HG03064 (cell line): ENCODE data around the gene CDH1.
A peak's percentile ranks its signal among the peaks of the same experiment; 100 is the strongest.
"Not testable (repeated sequence)": the region's sequence is repeated elsewhere in the genome, so short reads cannot be mapped to it uniquely, and the experiment has no call there.

ENCODE experiments used
- ATAC-seq: cut with Tn5 transposase; IDR thresholded peaks from one replicate; pipeline ENCODE4 v1.9.1; 2021; ENCODE audit warnings: low read depth; ENCODE audit not compliant: unreplicated experiment

The CDH1 gene

DNA sequence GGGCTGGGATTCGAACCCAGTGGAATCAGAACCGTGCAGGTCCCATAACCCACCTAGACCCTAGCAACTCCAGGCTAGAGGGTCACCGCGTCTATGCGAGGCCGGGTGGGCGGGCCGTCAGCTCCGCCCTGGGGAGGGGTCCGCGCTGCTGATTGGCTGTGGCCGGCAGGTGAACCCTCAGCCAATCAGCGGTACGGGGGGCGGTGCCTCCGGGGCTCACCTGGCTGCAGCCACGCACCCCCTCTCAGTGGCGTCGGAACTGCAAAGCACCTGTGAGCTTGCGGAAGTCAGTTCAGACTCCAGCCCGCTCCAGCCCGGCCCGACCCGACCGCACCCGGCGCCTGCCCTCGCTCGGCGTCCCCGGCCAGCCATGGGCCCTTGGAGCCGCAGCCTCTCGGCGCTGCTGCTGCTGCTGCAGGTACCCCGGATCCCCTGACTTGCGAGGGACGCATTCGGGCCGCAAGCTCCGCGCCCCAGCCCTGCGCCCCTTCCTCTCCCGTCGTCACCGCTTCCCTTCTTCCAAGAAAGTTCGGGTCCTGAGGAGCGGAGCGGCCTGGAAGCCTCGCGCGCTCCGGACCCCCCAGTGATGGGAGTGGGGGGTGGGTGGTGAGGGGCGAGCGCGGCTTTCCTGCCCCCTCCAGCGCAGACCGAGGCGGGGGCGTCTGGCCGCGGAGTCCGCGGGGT, at the start of gene CDH1:
Gene CDH1, plus strand, starts transcription at position 247 of the 684 bp plus-strand sequence. Its CDS starts 124 bp downstream, at position 371.
- no peak for ATAC-seq

DNA sequence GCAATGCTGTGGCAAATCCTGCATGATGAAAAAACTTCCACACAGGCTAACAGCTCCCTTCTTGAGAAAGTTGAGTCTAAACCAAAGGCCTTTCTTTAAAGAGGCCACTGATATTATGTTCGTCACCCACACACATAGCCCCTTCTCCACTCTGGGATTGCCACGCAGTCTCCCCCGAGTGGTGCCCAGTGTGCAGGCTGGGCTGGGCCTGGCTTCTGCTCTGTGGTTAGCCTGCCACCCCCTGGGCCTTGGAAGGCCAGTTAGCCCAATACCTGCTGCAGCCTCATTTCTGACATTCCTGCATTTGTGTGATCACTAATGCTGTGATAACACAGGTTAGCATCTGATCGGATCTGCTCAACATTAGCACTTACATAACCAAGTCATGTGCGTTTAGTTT, 47.2 kb upstream of the CDH1 start:
- ATAC-seq, result no peak

DNA sequence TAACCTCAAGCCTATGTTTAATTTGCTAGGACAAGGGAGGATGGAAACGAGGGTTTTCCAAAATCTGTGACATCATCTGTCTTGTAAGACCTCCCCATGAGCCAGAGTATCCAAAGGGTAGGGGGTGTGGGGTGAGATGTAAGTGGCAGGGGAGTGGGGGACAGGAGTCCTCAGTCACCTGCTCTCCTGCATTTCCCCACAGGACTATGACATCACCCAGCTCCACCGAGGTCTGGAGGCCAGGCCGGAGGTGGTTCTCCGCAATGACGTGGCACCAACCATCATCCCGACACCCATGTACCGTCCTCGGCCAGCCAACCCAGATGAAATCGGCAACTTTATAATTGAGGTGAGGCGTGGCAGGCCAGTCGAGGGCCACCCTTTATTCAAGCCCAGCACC, 41.5 kb upstream of the CDH1 start:
- no peak for ATAC-seq

DNA sequence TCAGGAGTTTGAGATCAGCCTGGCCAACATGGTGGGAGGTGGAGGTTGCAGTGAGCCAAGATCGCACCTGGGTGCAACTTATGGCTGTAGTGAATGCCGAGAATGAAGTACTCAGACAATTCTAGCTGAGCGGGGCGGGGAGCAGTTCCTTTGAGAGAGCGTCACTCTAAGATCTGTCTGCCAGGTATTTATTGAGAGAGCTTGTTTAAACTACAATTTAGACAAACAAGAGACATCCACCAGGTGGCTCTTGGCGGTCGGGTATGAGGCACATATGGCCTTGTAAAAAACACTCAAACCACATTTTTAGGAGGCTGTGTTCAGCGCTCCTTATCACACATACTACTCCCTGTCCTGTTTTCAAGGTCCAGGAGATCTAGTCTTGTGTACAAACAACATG, 40.6 kb upstream of the CDH1 start:
- ATAC-seq, result no peak

DNA sequence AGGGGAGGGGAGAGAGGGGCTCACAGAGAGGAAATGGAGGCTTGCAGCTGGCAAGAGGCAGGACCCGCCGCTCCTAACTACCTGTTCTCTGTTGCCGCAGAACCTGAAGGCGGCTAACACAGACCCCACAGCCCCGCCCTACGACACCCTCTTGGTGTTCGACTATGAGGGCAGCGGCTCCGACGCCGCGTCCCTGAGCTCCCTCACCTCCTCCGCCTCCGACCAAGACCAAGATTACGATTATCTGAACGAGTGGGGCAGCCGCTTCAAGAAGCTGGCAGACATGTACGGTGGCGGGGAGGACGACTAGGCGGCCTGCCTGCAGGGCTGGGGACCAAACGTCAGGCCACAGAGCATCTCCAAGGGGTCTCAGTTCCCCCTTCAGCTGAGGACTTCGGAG, 39.0 kb upstream of the CDH1 start:
- ATAC-seq, result no peak

DNA sequence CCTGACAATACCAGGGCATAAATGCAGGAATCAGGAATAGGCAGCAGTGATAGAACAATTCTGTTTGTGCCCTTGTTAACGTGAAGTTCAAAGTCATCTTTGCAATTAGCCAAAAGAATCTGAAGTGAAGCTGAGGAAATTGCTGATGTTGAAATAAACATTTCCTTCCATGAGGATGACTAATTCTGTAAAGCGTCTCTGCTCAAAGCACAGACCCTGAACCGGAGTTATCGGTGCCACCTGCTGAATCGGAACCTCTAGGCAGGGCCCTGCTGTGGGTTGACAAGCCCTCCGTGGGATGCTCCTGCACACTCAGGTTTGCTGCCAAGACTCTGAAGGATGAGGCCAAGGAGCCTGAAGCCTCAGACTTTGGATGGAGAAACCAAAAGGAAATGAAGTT, 37.0 kb upstream of the CDH1 start:
- ATAC-seq, result no peak

DNA sequence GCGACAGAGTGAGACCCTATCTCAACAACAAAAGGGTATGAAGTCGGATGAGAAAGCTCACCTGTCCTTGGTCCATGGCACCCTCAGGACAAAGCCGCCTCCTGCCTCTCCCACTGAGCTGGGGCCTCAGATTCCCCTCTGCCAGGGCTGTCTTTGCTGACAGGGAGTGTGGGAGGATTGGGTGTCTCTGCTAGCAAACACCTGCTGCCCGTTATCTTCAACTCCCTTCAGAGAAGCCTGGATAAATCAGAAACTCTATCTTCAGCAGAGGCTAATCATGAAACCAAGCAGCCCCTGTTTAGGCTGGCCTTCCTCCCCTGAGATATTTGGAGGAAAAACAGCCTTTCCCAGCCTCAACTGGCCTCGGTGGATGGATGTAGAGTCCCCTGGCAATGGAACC, 36.3 kb upstream of the CDH1 start:
- no peak for ATAC-seq

DNA sequence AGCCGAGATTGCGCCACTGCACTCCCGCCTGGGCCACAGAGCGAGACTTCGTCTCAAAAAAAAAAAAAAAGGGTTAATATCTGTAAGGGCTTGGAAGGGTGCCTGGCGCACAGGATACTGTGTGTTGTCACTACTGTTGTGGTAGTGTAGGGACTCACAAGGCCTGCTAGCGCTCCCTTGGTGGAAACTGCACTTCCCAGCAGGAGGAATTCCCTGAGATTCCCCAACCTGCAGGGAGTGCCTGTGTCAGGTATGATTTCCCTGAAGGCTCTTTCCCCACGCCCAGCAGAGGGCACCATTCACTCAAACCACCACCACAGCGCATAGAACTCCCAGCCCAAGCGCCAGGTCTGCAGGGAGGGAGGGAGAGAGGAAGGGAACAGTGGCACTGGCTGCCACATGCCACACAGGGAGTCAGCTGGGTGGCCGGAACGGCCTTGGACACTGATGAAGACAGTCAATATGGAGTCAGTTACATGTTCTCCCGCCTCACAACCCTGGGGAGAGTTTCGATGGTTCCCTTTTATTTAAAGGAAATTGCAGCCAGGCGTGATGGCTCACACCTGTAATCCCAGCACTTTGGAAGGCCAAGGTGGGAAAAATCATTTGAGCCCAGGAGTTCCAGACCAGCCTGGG, 32.7 kb upstream of the CDH1 start:
- no peak for ATAC-seq

DNA sequence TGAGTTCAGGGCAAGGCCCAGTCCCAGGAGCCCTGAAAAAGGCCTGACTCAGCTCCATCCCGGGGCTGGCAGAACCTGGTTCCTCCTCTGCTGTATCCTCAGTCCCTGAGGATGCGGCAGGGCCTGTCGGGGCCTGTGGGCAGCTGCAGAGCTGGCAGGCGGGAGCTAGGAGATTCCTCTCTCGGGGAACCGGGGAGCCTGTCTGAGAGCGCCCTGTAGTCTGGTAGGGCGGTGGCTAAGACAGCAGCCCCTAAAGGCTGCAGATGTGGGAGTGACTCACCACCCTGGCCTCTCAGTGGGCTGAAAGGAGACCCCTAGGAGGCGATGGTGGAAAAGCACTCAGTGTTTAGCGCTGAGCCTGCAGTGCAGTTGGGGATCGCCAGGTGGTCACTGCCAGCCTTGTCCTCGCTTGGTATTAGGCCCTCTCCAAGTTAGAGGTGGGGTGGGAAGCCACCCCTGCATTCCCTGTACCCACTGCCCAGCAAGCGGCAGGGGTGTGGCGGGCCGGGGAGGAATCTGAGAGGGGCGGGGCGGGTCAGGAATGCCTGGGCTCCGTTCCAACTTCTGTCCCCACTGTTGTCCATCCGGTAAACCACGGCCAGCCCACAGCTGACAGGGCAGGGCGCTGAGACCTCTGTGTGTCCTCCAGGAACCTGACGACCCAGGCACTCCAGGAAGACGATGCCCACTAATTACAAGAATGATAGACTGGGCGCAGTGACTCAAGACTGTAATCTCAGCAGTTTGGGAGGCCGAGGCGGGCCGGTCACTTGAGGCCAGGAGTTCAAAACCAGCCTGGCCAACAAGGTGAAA, 29.5 kb upstream of the CDH1 start:
- no peak for ATAC-seq

DNA sequence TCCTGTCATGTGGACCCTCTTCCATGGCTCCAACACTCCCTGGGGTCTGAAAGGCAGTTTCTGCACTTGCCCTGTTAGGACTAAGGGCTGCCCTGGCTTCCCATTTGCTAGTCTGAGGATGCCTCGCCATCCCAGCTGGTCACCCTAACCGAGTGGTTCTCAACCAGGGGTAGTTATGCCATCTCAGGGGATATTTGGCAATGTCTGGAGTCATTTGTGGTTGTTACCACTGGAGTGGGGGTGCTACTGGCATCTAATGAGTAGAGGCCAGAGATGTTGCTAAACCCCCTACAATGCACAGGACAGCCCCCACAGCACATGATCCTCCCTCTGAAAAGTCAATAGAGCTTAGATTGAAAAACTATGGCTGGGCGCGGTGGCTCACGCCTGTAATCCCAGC, 26.9 kb upstream of the CDH1 start:
- no peak for ATAC-seq

DNA sequence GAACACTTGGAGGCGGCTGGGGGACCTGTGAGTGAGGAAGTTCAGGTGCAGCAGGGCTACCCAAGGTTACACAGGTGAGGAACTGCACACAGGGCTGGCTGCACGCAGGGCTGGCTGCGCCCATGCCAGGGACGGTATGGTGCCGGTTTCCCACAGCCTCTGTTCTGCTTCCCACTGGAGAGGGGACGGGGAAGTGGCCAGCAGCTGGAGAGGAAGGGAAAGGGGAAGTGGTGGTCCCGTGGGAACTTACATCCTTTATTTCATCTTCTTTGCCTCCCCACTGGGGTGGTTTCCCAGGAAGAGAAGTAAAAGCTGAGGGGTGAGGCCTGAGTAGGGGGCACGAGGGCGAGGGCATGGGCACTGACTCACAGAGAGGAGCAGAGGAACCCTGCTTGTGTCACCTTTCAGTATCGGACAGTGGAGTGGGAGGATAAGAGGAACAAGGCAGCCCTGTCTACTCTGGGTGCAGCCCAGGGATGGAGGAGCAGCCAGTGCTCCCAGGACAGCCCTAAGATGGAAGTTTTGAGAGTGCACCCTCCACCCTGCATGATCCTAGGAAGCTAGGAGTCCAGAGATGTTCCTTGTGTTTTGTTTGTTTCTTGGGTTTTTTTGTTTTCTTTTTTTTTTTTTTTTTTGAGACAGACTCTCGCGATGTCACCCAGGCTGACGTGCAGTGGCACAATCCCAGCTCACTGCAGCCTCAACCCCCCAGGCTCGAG, 25.5 kb upstream of the CDH1 start:
- ATAC-seq, result no peak

DNA sequence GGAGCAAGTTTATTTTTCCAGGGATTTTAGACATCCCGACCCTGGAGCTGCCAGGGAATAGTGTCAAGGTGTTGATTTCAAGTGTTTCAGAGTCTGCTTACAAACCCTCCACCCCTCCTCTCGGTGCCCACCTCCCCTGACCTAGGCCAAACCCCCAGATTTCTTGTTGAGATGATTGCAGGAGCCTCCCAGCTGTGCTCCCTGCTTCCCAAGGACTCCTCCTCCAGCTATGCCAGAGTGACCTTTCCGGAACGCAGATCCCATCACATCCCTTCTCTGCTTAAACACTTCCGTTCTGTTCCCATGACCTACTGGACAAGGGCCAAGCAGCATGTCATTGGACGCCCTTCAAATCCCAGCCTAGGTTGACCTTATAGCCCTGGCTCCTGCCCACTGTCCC, 23.7 kb upstream of the CDH1 start:
- no peak for ATAC-seq

DNA sequence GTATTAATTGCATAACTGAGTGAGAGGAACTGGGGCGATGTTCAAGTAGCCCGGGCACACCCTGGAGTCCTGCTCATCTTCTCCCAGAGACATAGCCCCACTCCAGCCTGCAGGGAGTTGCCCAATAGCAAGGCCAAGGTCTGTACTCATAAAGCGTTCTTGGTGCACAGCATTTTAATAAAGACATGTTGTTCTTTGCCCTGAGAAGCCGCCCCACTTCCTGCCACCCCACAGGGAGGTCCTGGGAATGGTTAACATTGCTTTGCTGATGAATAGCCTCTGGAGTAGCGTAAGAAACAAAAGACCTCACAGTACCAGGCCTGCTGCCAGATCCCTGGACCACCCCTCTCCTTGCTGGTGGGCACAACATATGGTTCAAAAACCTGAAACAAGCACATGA, 21.6 kb upstream of the CDH1 start:
- no peak for ATAC-seq

DNA sequence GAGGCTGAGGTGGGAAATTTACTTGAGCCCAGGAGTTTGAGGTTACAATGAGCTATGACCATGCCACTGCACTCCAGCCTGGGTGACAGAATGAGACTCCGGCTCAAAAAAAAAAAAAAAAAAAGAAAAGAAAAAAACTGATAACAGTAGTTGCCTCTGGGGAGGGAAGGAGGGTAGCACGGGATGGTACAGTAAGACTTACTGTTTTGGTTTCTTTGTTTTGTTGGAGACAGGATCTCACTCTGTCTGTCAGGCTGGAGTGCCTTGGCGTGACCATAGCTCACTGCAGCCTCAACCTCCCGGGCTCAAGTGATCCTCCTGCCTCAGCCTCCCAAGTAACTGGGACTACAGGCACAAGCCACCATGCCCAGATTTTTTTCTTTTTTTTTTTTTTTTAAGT, 20.6 kb upstream of the CDH1 start:
- not testable (repeated sequence) for ATAC-seq

DNA sequence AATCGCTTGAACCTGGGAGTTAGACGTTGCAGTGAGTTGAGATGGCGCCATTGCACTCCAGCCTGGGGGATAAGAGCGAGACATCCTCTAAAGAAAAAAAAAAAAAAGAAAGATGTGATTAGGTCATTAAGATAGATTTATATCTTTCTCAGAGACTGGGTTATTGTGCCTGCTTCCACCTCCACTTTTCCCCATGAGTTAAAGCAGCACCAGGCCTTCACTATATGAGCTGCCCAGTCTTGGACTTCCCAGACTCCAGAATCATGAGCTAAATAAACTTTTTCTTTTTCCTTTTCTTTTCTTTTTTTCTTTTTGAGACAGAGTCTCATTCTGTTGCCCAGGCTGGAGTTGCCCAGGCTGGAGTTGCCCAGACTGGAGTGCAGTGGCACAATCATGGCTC, 19.4 kb upstream of the CDH1 start:
- no peak for ATAC-seq

DNA sequence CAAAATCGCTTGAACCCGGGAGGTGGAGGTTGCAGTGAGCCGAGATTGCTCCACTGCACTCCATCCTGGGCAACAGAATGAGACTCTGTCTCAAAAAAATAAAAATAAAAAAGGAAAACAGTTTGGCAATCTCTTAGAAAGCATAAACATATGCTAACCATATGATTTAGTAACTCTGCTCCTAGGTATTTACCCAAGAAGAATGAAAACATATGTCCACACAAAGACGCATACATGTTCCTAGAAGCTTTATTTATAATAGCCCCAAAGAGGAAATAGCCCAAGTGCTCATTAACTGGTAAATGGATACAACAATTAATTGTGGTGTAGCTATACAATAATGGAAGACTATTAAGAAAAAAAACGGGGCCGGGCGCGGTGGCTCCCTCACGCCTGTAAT, 18.5 kb upstream of the CDH1 start:
- ATAC-seq, result no peak

DNA sequence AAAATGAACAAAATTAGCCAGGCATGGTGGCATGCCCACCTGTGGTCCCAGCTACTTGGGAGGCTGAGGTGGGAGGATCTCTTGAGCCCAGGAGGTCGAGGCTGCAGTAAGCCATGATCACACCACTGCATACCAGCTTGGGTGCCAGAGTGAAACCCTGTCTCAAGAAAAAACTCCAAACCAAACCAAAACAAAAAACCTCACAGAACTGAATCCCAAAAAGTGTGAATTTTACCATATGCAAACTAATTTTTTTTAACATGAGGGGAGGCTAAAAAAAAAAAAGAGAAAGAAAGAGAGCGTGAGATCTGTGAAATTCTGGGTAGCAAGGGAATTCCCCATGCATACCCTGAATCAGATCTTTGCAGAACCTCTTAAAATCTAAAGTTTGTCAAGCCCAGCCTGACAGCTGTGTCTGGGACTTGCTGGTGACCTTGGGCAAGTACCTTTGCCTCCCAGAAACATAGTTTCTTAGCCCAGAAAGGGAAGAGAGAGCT, 17.1 kb upstream of the CDH1 start:
- peak; percentile 61 for ATAC-seq

DNA sequence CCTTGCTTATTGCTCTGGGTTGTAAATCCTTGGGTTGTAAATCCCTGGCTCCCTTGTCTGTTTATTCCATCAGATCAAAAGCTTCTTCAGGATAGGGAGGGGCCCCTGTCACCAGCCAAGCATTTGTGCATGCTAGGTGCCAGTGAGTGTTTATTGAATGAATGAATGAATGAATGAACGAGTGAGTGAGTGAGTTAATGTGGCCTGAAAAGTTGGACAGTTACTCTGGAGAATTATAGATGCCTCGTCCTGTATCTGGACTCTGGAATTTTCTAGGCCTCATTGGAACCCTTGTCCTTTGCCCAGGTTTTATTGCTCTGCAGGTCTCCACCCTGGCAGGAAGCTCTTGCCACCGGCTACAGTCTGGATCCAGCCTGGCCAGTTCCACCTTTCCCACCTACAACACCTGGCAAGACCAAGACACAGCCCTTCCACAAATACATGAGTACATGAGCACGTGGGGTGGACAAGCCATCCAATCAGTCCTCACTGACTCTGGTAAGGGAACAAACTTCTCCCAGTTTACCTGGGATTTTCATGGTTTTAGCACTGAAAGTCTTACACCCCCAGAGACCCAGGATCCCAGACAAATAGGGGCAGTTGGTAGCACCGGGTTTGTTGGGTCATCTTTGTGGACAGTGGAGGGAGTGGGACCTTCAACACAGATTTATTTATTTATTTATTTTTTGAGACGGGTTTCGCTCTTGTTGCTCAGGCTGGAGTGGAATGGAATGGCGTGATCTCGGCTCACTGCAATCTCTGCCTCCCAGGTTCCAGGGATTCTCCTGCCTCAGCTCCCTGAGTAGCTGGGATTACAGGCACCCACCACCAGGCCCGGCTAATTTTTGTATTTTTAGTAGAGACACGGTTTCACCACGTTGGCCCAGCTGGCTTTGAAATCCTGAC, 14.7 kb upstream of the CDH1 start:
- no peak for ATAC-seq

DNA sequence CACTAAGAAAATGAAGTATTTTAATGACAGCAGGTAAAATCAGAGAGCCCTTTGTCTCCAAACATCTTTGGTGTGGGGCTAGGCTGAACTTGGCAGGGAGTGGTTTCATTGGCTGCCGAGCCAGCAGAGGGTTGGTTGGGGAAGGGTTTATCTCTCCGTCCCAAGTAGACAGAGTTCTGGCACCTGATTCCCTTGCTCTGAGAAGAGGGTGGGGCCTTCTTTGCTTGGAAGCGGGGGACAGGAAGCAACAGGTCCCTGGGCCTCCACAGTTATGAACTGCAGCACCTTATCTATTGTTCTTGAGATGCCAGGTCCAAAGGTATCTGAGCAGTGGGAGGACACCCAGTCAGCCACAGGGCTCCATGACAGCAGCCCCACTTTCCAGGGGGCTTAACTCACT, 12.3 kb upstream of the CDH1 start:
- no peak for ATAC-seq

DNA sequence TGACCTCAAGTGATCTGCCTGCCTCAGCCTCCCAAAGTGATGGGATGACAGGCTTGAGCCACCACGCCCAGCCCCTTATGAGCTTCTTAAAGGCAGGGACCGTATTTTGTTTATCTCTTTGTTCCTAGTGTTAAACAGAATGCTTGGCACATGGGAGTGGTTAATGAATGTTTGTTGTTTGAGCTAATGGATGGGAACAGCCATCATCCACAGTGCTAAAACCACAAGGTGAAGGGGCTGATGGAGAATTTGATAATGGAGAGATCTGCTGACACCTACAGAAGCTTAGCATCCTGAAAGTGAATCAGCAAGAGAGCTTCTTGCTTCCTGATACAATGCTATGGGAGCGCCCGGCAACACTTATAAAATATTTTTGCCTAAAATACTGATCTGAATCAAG, 8.6 kb upstream of the CDH1 start:
- ATAC-seq, result no peak
